ENCODE data around the gene TMEM202. TPM values are rescaled to one million over a fixed set of nuclear protein-coding genes. Genes with fewer than 3 reads are reported as not detected.

Gene TMEM202
- total and polyA plus RNA-seq, 2 donors (not counting 1 experiment from before 2014, with no cell fraction given), result not detected

GRCh38 chr15:72365844-72366243 lies 32.3 kb upstream of the TMEM202 start:
- H3K27me3 Mint-ChIP-seq, result no peaks in the 10 kb centered on the region
- Histone ChIP-seq H3K4me2 (replicated peaks; ENCODE audit: low read depth, low read length, poor library complexity, severe bottlenecking) (peak overlapping the region; percentile 31), H3K9me3 (ENCODE audit: control extremely low read depth in 1 of 3, control insufficient read depth in 2 of 3, insufficient read depth in 1 of 3, low read length in 2 of 3) (no peaks in the 10 kb centered on the region), H3K27me3 (replicated peaks in 1 of 4; ENCODE audit: control extremely low read depth in 1 of 4, control insufficient read depth in 3 of 4, insufficient read depth in 4 of 4, low read length in 3 of 4) (no peaks in the 10 kb centered on the region), H4K20me1 (ENCODE audit: control insufficient read depth, insufficient read depth, low read length, poor library complexity, severe bottlenecking) (peaks cover 80% of the 10 kb centered on the region), H3K36me3 (replicated peaks in 1 of 2; ENCODE audit: control extremely low read depth in 1 of 2, control insufficient read depth in 1 of 2, extremely low read depth in 1 of 2, insufficient read depth in 2 of 2, low read length in 1 of 2) (peaks cover 0 to 34% of the 10 kb centered on the region in 2 experiments), H2AFZ (ENCODE audit: insufficient read depth, low read depth, low read length, poor library complexity, severe bottlenecking) (no peak overlapping the region), H3K27ac (ENCODE audit: low read length in 2 of 2) (peak overlapping the region in 1 of 2 donors; percentile 43), H3K79me2 (ENCODE audit: control insufficient read depth, insufficient read depth, low read length) (peaks cover 89% of the 10 kb centered on the region), H3K4me1 (ENCODE audit: control insufficient read depth in 2 of 2, insufficient read depth in 2 of 2, low read length in 2 of 2) (peaks cover 37 to 41% of the 10 kb centered on the region in 2 donors), H3K9ac (ENCODE audit: low read length) (no peak overlapping the region), H3K4me3 (ENCODE audit: control extremely low read depth in 1 of 5, extremely low read depth in 1 of 5, insufficient read depth in 1 of 5, low read depth in 2 of 5, low read length in 4 of 5) (no peak overlapping the region)
- H3K27ac Mint-ChIP-seq, result peak overlapping the region; percentile 22
- CTCF ChIA-PET, result interaction anchor here (0.6 kb wide), 1 partner anchor 144 kb away, joined by 3 read pairs; no protein-coding TSS in a partner anchor
- POLR2A ChIA-PET, result interaction anchor here (0.5 kb wide), 1 partner anchor 82 kb away, joined by 3 read pairs; no protein-coding TSS in a partner anchor
- peaks cover 48% of the 10 kb centered on the region for H3K4me1 Mint-ChIP-seq
- no peaks in the 10 kb centered on the region for H3K9me3 Mint-ChIP-seq (ENCODE audit: insufficient read depth)
- no CpG with 5 or more reads among the region's 1 CpG for WGBS (ENCODE audit: insufficient coverage)
- intact Hi-C loops (cut with micrococcal nuclease), result no loop called here
- ATAC-seq (ENCODE audit: low read depth) (no peak), DNase-seq (no peak)
- H3K4me3 Mint-ChIP-seq, result peak overlapping the region; percentile 1
- TF ChIP-seq EZH2 (IDR thresholded peaks at IDR 0.05; ENCODE audit: borderline replicate concordance, insufficient read depth, low read depth, low read length, poor library complexity, severe bottlenecking) (no peak), CTCF (IDR thresholded peaks at IDR 0.05) (no peak)

GRCh38 chr15:72368325-72368724 lies 29.8 kb upstream of the TMEM202 start:
- Mint-ChIP-seq H3K4me3 (peak overlapping the region; percentile 44), H3K27ac (peak overlapping the region; percentile 22), H3K27me3 (no peaks in the 10 kb centered on the region), H3K9me3 (ENCODE audit: insufficient read depth) (no peaks in the 10 kb centered on the region), H3K4me1 (peaks cover 67% of the 10 kb centered on the region)
- Histone ChIP-seq H3K79me2 (ENCODE audit: control insufficient read depth, insufficient read depth, low read length) (peaks cover 93% of the 10 kb centered on the region), H3K27me3 (replicated peaks in 1 of 4; ENCODE audit: control extremely low read depth in 1 of 4, control insufficient read depth in 3 of 4, insufficient read depth in 4 of 4, low read length in 3 of 4) (no peaks in the 10 kb centered on the region), H3K27ac (ENCODE audit: low read length in 2 of 2) (peak overlapping the region in 1 of 2 donors; percentile 51), H3K36me3 (replicated peaks in 1 of 2; ENCODE audit: control extremely low read depth in 1 of 2, control insufficient read depth in 1 of 2, extremely low read depth in 1 of 2, insufficient read depth in 2 of 2, low read length in 1 of 2) (peaks cover 1 to 19% of the 10 kb centered on the region in 2 experiments), H3K4me3 (ENCODE audit: control extremely low read depth in 1 of 5, extremely low read depth in 1 of 5, insufficient read depth in 1 of 5, low read depth in 2 of 5, low read length in 4 of 5) (peak overlapping the region in 1 of 5 experiments; percentile 39), H4K20me1 (ENCODE audit: control insufficient read depth, insufficient read depth, low read length, poor library complexity, severe bottlenecking) (peaks cover 68% of the 10 kb centered on the region), H3K9ac (ENCODE audit: low read length) (peak overlapping the region; percentile 30), H3K4me1 (ENCODE audit: control insufficient read depth in 2 of 2, insufficient read depth in 2 of 2, low read length in 2 of 2) (peaks cover 54 to 56% of the 10 kb centered on the region in 2 donors), H3K9me3 (ENCODE audit: control extremely low read depth in 1 of 3, control insufficient read depth in 2 of 3, insufficient read depth in 1 of 3, low read length in 2 of 3) (no peaks in the 10 kb centered on the region), H3K4me2 (replicated peaks; ENCODE audit: low read depth, low read length, poor library complexity, severe bottlenecking) (peak overlapping the region; percentile 48), H2AFZ (ENCODE audit: insufficient read depth, low read depth, low read length, poor library complexity, severe bottlenecking) (no peak overlapping the region)
- intact Hi-C loops (cut with micrococcal nuclease), result no loop called here
- ATAC-seq (ENCODE audit: low read depth) (no peak), DNase-seq (peak; percentile 28)
- 25% methylated on average over 2 of the region's 2 CpGs for WGBS (ENCODE audit: insufficient coverage)
- POLR2A ChIA-PET, result no interaction called here
- CTCF ChIA-PET, result interaction anchor here (1.0 to 1.3 kb wide), 4 partner anchors 16 to 169 kb away, joined by 3 to 4 read pairs (median 3); no protein-coding TSS in a partner anchor
- TF ChIP-seq CTCF (IDR thresholded peaks at IDR 0.05), result no peak
- TF ChIP-seq EZH2 (IDR thresholded peaks at IDR 0.05; ENCODE audit: borderline replicate concordance, insufficient read depth, low read depth, low read length, poor library complexity, severe bottlenecking), result no peak

All from B cell (primary cell).